ENCODE measurements around the gene KCNK17.

KCNK17 gene

DNA sequence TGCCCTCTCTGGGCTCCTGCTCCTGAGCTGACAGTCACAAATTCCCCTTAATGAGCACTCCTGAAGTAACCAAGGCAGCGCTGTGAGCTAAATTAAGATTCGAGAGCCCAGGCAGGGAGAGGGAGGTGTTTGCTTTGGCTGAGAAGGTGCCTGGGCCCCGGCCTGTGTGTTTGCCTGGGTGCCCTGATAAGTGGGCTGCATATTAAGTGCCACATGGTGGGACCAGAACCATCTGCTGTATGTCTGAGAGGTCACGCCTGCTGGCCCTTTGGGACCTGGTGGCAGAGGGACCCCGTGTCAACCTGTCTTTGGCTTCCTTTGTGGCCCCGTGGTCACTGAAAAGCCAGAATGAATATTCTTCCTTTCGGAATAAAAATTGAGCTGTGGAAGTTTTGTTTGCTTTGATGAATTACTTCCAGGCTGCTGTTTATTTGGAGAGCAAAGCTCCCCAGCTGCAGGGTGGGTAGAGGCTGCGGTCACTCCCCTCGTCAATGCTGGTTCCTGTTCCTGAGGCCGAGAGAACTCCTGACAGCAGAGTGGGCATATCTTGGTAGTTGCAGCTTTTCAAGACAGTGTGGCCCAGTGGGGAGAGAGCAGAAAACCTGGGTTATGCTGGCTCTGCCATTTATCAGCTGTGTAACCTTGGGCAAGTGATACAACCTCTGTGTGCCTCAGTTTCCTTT, 25.8 kb upstream of the KCNK17 start:
- DNase-seq, result no peak
- in situ Hi-C loops (cut with HindIII; ENCODE audit: low pct_ligation_motif_present, low pct_unique_long_range_greater_than_20kb, low sequenced_read_pairs), result no loop called here

DNA sequence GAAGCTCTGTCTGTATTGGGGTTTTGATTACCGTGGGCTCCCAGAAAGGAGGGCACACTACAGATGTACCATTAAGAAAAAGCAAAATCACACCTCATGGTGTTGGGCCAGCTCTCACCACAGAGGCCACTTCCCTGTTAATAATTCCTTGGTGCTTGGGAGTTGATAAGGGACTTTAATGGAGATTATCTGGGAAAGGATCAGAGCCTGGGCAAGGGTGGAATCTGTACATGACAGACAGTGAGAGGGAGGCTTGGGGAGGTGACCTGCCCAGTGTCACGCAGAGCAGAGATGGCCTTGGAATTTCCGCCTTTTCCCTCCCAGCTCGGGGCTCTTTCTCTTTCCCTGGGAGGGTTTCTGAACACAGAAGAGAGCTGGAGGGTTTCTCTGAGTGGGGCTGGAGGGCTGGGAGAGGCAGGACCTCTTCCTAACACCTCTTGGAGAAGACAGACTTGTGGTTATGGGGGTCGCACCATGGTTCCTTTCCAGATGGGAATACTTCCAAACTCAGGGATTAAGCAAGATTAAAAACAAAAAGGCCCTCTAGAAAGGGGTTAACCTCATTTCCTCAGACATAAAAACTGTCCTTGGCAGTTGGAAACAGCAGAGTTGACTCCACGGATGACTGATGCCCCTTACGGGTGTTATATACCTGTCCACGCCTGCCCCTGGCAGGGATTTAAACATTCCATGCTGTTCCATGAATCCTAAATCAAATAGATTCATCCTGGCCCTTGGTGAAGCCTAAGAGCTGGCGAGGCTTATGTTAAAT, 25.1 kb upstream of the KCNK17 start:
- in situ Hi-C loops (cut with HindIII; ENCODE audit: low pct_ligation_motif_present, low pct_unique_long_range_greater_than_20kb, low sequenced_read_pairs), result no loop called here
- no peak for DNase-seq

DNA sequence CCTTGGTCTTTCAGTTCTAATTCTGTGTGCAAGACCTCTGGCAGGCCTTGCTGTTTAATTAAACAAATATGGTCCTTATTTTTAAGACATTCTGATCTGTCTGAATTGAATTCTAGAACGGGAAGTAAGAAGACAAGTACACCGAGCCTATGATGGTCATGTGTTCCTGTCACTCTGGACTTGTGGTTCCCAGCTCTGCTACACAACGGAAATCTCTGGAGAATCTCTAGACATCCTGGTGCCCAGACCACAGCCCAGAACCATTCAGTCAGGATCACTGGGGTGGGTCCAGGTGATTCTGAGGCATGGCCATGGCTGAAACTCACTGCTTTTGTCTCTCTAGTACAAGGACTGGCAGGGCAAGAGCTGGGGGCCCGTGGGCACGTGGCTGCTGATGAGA, 24.2 kb upstream of the KCNK17 start:
- in situ Hi-C loops (cut with HindIII; ENCODE audit: low pct_ligation_motif_present, low pct_unique_long_range_greater_than_20kb, low sequenced_read_pairs), result no loop called here
- no peak for DNase-seq

DNA sequence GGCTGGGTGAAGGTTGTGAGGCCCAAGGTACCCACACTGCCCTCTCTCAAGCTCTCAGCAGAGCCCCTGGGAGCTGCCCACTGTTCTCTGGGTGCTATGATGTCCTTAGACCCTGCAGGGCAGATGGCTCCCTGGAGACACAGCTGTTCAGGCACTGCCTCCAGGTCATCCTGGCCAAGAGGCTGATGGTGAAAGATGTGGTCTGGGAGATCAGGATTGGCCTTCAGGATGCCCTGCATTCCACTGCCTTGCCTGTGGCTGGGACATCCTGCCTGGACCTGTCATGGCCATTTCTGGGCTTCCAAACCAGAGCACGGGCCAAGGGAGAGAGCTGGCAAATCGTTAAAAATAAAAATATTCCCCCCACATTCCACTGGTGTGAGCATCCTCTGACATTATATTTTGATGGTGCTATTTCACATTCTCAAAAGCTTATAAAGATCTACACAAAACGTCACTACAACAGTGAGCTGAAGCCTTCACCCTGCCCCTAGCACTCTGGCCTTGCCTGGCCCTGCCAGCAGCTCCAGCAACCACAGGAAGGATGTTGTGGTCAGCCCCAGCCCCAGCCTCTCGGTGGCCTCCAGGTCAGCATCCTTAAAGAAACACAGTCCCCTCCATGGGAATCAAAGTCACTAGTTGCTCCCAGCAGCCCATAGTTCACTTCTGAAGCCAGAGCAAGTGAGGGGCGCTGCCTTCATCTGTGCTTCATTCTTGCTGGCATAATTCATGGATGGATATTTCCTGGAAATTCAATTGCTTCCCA, 21.7 kb upstream of the KCNK17 start:
- no peak for DNase-seq

DNA sequence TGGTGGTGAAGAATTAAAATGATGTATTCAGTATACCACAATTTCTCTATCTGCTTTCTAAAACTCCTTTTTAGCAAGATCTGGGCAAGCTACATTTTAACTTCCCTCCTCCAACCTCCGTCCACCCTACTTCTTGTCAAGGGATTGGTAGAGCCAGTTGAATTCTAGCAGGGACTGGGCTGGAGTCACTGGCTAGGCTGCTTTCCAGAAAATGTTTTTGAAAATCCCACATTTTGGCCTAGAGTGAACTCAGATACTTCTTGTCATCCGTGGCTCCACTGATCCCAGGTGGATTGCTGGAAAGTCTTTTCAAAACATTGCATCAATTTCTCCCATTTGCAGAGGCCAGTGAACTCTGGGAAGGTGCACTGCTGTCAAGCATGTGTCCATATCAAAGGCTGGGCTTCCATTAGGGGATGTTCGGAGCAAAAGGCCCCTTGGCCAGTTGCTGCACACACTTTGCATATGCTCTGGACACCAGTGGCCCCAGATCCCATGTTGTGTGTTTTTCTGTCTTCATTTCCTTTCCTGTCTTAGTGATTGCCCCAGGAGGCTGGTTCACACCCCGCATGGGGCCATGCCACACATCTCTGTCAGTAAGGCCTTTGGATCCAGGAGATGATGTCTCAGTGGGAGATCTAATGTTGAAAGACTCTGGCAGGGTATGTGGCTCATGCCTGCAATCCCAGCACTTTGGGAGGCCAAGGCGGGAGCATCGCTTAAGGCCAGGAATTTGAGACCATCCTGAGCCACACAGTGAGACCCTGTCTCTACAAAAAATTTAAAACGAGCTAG, 19.6 kb upstream of the KCNK17 start:
- DNase-seq, result no peak
- in situ Hi-C loops (cut with HindIII; ENCODE audit: low pct_ligation_motif_present, low pct_unique_long_range_greater_than_20kb, low sequenced_read_pairs), result no loop called here

More for the DNA sequence above, 21.7 kb upstream of the KCNK17 start:
- in situ Hi-C loops (cut with HindIII; ENCODE audit: low pct_ligation_motif_present, low pct_unique_long_range_greater_than_20kb, low sequenced_read_pairs), result no loop called here

DNA sequence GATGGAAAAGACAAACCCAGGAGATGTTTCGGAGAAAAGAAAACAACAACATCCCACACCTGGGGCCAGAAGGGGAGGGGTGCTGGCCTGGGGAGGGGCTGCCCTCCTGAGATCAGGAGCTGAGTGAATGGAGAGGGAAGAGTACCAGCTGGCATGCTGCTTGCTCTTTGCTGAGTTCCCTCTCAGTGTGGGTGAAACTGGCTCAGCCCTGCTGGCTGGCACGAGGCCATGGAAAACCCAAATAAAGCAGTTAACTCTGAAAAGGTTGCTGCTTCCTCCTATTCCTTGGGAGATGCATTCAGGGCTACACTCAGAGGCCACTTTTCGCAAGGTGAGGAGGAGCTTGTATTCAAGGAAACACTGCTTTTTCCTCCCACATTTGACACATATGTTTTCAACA, 16.3 kb upstream of the KCNK17 start:
- DNase-seq, result no peak
- in situ Hi-C loops (cut with HindIII; ENCODE audit: low pct_ligation_motif_present, low pct_unique_long_range_greater_than_20kb, low sequenced_read_pairs), result no loop called here

DNA sequence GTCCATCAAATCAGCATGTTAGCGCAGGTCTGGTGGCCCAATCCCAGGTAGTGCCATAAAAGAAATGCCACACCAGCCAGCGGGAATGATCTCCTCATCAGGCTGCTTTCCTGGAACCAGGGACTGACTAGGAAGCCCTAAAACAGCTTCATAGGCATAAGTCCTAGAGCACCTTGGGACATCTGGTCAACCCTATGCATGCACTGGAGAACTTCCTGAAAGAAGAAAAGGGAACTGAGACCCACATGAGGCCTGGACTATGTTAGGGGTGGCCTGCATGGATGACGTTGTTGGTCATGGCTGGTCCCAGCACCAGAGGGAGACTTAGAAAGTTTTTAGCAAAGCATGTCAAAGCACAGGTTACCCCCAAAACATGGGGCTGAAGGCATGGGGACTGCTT, 15.8 kb upstream of the KCNK17 start:
- DNase-seq, result no peak
- in situ Hi-C loops (cut with HindIII; ENCODE audit: low pct_ligation_motif_present, low pct_unique_long_range_greater_than_20kb, low sequenced_read_pairs), result no loop called here

DNA sequence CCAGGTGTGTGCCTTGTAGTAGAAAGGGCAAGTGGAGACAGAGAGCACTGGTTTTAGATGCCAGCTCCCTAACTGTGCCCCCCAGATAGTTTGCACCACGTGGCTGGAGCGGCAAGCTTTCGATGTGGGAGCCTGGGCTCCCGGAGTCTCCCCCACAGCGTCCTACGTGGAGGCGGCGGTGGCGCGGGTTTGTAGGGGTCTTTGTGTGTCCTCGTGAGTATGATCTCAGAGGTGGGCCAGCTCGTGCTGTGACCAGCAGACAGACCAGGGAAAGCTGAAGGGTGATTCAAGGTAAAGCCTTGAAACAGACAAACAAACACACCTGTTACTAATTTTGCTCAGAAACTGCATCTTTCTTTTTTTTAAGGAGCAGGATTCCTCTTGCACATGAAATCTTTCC, 13.8 kb upstream of the KCNK17 start:
- no peak for DNase-seq
- in situ Hi-C loops (cut with HindIII; ENCODE audit: low pct_ligation_motif_present, low pct_unique_long_range_greater_than_20kb, low sequenced_read_pairs), result no loop called here

DNA sequence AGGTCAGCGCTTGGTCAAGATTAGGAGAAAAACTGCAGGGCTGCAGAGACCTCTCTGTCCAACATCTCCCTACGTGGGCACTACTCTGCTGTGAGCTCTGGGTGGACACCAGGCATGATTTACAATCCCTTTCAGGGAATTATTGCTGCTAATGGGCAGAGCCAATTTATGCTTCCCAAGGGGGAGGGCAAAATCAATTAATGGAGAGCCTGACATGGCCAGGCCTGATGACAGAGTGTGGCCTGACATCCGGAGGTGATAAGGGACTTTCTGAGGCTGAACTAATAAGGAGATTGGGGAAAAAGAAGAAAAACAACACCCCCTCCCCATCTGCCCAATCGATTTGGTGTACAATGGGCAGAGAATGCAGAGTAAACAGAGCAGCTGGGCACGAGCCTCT, 13.3 kb upstream of the KCNK17 start:
- DNase-seq, result no peak
- in situ Hi-C loops (cut with HindIII; ENCODE audit: low pct_ligation_motif_present, low pct_unique_long_range_greater_than_20kb, low sequenced_read_pairs), result no loop called here

DNA sequence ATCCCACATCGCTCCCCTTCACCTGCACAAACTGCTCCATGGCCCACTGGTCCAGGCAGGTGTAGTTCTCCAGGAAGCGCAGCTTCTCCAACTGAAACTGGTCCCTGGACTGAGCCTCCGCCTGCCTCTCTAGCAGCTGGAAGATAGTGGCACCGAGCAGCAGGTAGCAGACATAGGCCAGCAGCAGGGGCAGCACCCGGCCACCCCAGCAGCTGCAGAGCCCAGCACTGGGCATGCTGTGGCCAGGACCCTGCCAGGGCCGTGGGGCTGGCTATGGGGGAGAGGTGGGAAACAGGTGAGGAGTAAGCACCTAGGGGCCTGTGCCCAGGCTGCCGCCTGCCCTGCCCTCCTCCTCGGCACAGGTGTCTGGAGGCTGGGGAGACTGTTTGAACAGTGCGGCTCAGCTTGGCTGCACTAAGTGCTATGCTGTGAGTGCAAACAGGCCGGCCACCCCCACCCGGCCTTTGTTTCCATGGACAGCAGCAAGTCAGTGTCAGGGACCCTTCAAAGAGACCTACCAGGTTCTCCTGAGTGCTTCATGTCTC, 8.2 kb upstream of the KCNK17 start, which contains the start of gene KCNK16:
Gene KCNK16, minus strand, starts transcription at position 397 of the 545 bp plus-strand sequence. Its CDS starts 162 bp downstream, at position 235.
- in situ Hi-C loops (cut with HindIII; ENCODE audit: low pct_ligation_motif_present, low pct_unique_long_range_greater_than_20kb, low sequenced_read_pairs), result no loop called here
- no peak for DNase-seq

DNA sequence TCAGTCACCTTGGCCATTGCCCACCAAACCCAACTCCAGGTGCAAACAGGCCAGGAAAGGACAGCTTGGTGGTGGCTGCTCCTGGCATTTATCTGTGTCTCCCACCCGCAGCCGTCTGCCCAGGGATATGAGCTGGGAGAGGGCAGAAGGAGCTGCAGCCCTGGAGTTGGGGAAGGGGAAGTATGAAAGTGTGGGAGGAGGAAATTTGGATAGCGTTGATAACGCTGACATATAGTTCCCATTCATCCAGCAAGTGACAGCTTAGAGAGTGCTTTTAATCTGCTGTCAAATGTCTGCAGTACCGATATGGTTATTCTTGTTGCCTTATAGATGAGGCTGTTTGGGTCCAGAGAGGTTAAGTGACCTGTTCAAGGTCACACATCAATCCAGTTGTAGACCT, 7.5 kb upstream of the KCNK17 start:
- in situ Hi-C loops (cut with HindIII; ENCODE audit: low pct_ligation_motif_present, low pct_unique_long_range_greater_than_20kb, low sequenced_read_pairs), result no loop called here
- no peak for DNase-seq

DNA sequence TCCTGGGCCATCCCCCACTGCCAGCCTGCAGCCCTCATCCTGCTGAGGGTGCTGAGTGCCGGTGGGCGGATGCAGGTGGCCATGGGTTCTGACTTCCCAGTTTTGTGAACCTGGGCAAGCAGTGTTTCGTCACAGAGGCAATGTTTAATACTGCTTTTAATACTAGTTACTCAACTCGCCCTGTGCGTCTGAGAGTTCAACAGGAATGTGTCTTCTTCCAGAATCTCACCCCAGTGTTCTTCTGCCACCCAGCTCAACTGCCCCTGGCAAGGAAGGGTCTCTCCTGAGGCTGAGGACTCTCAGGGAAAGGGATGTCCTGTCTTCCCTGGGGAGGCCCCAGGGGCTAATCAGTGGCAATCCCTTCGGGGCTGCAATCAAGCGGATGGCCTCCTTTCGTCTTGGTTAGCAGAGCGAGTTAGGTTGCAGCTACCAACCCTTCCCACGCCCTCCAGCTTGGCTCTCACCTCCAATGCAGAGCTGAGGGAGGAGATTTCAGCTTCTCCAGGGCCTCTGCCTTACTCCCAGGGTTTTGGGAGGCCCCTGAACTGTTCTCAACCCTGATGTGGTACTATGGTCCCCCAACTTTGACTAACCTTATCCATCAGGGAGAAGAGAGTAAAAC, 6.3 kb upstream of the KCNK17 start:
- in situ Hi-C loops (cut with HindIII; ENCODE audit: low pct_ligation_motif_present, low pct_unique_long_range_greater_than_20kb, low sequenced_read_pairs), result no loop called here
- no peak for DNase-seq

DNA sequence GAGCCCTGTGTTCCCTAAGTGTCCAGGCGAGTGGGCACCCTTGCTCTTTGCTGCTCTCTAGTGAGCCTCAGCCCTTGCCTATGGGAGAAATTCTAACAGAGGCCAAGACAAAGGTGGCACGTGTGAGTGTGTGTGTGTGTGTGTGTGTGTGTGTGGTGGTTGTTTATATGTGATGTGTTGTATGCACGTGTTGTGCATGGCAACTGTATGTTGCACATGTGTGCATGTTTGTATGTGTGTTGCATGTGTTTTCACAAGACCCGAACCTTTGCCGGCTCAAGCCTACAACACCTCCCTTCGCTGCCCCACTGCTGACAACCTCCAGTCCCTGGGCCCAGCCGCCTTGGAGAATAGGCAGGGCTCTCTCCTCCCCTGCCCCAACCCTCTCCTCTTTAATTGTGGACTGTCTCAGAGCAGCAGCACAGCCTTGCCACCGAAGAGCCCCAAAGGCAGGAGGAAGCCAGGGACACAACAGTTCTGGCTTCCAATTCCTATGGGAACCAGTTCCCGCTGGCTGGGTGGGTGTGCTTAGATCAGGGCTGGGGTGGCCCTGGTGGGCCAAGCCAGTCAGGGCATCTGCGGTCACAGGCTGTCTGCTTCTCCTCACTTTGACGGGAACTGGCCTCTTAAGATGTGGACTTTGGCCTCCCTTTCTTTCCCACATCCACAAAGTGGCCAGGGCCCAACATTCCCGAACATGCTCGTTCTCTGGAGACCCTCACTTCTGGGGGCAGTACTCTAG, 5.6 kb upstream of the KCNK17 start:
- in situ Hi-C loops (cut with HindIII; ENCODE audit: low pct_ligation_motif_present, low pct_unique_long_range_greater_than_20kb, low sequenced_read_pairs), result no loop called here
- DNase-seq, result no peak

DNA sequence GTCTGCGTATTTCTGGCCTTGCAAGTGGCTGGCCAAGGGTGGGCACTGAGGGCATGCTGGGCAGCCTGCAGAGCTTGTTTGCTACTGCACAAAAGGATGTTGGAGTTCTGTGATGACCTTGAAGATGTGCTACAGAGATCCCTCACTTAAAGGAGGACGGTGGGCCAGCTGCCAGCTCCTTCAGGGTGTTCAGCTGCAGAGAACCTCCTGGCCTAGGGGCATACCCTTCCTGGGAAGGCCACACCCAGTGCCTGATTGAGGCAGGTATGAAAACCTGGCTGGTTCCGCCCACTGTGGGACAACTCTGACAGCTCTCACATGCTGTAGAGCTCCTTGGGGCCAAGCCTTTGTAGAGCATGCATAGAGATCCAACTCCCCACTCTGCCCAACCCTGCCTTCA, 3.0 kb upstream of the KCNK17 start:
- in situ Hi-C loops (cut with HindIII; ENCODE audit: low pct_ligation_motif_present, low pct_unique_long_range_greater_than_20kb, low sequenced_read_pairs), result no loop called here
- DNase-seq, result no peak

DNA sequence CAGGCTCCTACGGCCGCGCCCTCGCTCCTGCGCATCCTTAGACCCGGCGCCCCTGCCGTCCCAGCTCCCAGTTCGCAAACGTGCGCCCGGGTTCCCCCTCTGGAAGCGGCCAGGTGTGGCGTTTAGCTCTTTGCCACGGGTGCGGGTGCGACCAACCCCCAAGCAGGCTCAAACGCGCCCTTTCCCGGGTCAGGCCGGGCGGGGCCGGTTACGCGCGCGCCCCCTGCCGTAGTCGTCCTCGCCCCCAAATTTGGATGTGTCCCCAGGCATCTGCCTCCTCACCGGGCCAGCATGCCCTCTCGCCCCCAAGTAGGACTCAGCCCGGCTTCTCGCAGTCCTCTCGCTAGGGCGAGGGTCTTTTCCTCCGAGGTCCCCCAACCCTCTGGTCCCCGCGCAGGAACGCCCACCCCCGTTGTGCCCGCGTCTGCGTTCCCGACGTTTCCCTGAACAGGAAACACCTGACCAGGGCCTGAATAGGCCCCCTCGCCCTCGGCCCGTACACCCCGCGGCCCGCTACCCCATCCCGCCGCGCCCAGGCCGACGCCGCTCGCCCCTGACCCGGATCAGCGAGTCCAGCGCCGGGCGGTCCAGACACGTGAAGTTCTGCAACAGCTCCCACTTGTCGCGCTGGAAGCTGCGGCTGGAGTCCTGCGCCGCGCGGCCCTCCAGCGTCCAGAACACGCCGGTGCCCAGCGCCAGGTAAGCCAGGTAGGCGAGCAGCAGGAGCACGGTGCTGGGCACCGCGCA, 520 bp downstream of the KCNK17 start:
- in situ Hi-C loops (cut with HindIII; ENCODE audit: low pct_ligation_motif_present, low pct_unique_long_range_greater_than_20kb, low sequenced_read_pairs), result no loop called here
- DNase-seq, result no peak

DNA sequence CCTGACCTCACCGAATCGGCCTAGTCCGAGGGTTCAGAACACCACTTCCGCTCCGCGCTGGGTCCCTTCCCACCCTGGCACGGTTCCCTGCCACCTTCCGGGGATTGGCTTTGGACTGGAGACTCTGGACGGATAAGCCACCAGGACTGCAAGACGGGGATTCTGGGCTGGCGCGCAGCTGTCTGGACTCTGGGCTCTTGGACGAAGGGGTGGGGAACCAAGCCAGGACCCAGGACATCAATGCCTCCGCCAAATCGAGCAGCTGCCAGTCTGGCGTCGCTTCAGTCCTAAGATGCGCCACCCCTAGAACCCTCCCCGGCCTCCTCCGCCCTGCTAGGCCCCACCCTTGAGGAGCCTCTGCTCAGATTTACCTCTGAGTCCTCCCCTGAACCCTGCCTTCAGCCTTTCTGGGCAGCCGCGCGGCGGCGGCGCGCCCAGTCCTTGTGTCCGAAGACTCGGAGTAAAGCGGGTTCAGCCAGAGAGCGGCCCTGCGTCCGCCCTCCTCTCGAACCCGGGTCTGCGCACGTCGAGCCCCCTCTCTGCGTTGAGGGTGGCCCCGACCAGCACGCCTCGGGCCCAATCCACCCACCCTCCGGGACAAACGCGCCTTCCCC, 1.2 kb downstream of the KCNK17 start:
- in situ Hi-C loops (cut with HindIII; ENCODE audit: low pct_ligation_motif_present, low pct_unique_long_range_greater_than_20kb, low sequenced_read_pairs), result no loop called here
- DNase-seq, result no peak

Measured in ACHN (cell line).